Activated T-helper 1 cell treated with Interleukin-2 at 50 U/mL for 16 hours (primary cell): ENCODE measurements around the gene CENPV.
"Not testable (repeated sequence)": the region's sequence is repeated elsewhere in the genome, so short reads cannot be mapped to it uniquely, and the experiment has no call there.

Source experiments
- DNase-seq: peaks from one replicate; pipeline ENCODE4 v3.0.0-alpha.2; 2020; ENCODE audit warnings: low read depth

CENPV gene

GRCh38 chr17:16312061-16312460 is 41.2 kb downstream of the CENPV start:
- not testable (repeated sequence) for DNase-seq

GRCh38 chr17:16306211-16306610 is 47.1 kb downstream of the CENPV start:
- no peak for DNase-seq

GRCh38 chr17:16304830-16305229 is 48.4 kb downstream of the CENPV start:
- DNase-seq = no peak

GRCh38 chr17:16302856-16303255 is 50.4 kb downstream of the CENPV start:
- no peak for DNase-seq

- no peak for DNase-seq
These were observed 51.1 kb downstream of the CENPV start for GRCh38 chr17:16301963-16302855.

GRCh38 chr17:16300554-16300953 is 52.7 kb downstream of the CENPV start:
- DNase-seq = no peak

- no peak for DNase-seq
These were observed 55.1 kb downstream of the CENPV start for GRCh38 chr17:16298140-16298662.

- no peak for DNase-seq
These were observed 55.7 kb downstream of the CENPV start for GRCh38 chr17:16297367-16298139.

- DNase-seq = not testable (repeated sequence)
These were observed 57.2 kb downstream of the CENPV start for GRCh38 chr17:16296072-16296471.

- DNase-seq = no peak
These were observed 58.7 kb downstream of the CENPV start for GRCh38 chr17:16294560-16294959.

- DNase-seq = no peak
These were observed 59.3 kb downstream of the CENPV start for GRCh38 chr17:16293931-16294330.
